GM18907 (cell line): ENCODE measurements around the gene SPOCK2.
A peak's percentile ranks its signal among the peaks of the same experiment; 100 is the strongest.
"Not testable (repeated sequence)": the region's sequence is repeated elsewhere in the genome, so short reads cannot be mapped to it uniquely, and the experiment has no call there.

ENCODE experiments used
- ATAC-seq: cut with Tn5 transposase; IDR thresholded peaks from one replicate; pipeline ENCODE4 v1.9.1; 2021; ENCODE audit warnings: mild to moderate bottlenecking, moderate library complexity; ENCODE audit not compliant: unreplicated experiment

SPOCK2 gene

GRCh38 chr10:72087969-72088888, at the start of gene SPOCK2:
Gene SPOCK2, minus strand, starts transcription at chr10:72088551. Its CDS starts 223 bp downstream, at chr10:72088328.
- no peak for ATAC-seq

GRCh38 chr10:72137583-72137982, 49.2 kb upstream of the SPOCK2 start:
- no peak for ATAC-seq

- ATAC-seq = not testable (repeated sequence)
These were observed 47.9 kb upstream of the SPOCK2 start for GRCh38 chr10:72136225-72136624.

GRCh38 chr10:72134785-72135767, 46.7 kb upstream of the SPOCK2 start:
- no peak for ATAC-seq

GRCh38 chr10:72133517-72133916, 45.2 kb upstream of the SPOCK2 start:
- ATAC-seq = peak; percentile 83

GRCh38 chr10:72132854-72133253, 44.5 kb upstream of the SPOCK2 start:
- ATAC-seq = peak; percentile 20

- no peak for ATAC-seq
These were observed 39.2 kb upstream of the SPOCK2 start for GRCh38 chr10:72127571-72127970.

GRCh38 chr10:72126872-72127232, 38.5 kb upstream of the SPOCK2 start:
- ATAC-seq = no peak

- no peak for ATAC-seq
These were observed 38.0 kb upstream of the SPOCK2 start for GRCh38 chr10:72126184-72126871.

- no peak for ATAC-seq
These were observed 36.6 kb upstream of the SPOCK2 start for GRCh38 chr10:72124989-72125388.

- no peak for ATAC-seq
These were observed 36.0 kb upstream of the SPOCK2 start for GRCh38 chr10:72124381-72124780.

- no peak for ATAC-seq
These were observed 35.3 kb upstream of the SPOCK2 start for GRCh38 chr10:72123616-72124015.

GRCh38 chr10:72122221-72122620, 33.9 kb upstream of the SPOCK2 start:
- ATAC-seq = no peak

- ATAC-seq = no peak
These were observed 33.0 kb upstream of the SPOCK2 start for GRCh38 chr10:72121389-72121788.

GRCh38 chr10:72116372-72116771, 28.0 kb upstream of the SPOCK2 start:
- ATAC-seq = no peak

GRCh38 chr10:72114706-72115450, 26.5 kb upstream of the SPOCK2 start:
- ATAC-seq = no peak

GRCh38 chr10:72110673-72111401, 22.5 kb upstream of the SPOCK2 start:
- no peak for ATAC-seq

- no peak for ATAC-seq
These were observed 21.3 kb upstream of the SPOCK2 start for GRCh38 chr10:72109636-72110157.
